ENCODE results near the gene LILRA6.
"Not testable (repeated sequence)": the region's sequence is repeated elsewhere in the genome, so short reads cannot be mapped to it uniquely, and the experiment has no call there.

LILRA6 gene

GRCh38 chr19:54206831-54207177 is 35.8 kb downstream of the LILRA6 start:
- DNase-seq = no peak

- no peak for DNase-seq
Measured at GRCh38 chr19:54206030-54206830, 36.4 kb downstream of the LILRA6 start.

- DNase-seq = no peak
Measured at GRCh38 chr19:54204767-54205468, 37.7 kb downstream of the LILRA6 start.

GRCh38 chr19:54203151-54203611 is 39.4 kb downstream of the LILRA6 start:
- no peak for DNase-seq

GRCh38 chr19:54201980-54202379 is 40.6 kb downstream of the LILRA6 start:
- no peak for DNase-seq

- DNase-seq = no peak
Measured at GRCh38 chr19:54201172-54201701, 41.4 kb downstream of the LILRA6 start.

- DNase-seq = no peak
Measured at GRCh38 chr19:54199401-54199800, 43.2 kb downstream of the LILRA6 start.

GRCh38 chr19:54197121-54197520 is 45.5 kb downstream of the LILRA6 start:
- no peak for DNase-seq

GRCh38 chr19:54196536-54196935 is 46.1 kb downstream of the LILRA6 start:
- DNase-seq = no peak

GRCh38 chr19:54194463-54194862 is 48.1 kb downstream of the LILRA6 start:
- DNase-seq = not testable (repeated sequence)

- DNase-seq = no peak
Measured at GRCh38 chr19:54193011-54193410, 49.6 kb downstream of the LILRA6 start.

GRCh38 chr19:54191811-54192453 is 50.7 kb downstream of the LILRA6 start:
- DNase-seq = no peak

GRCh38 chr19:54191011-54191810 is 51.4 kb downstream of the LILRA6 start, which contains the start of gene TSEN34:
Gene TSEN34 (plus strand): TSS chr19:54191308. CDS start chr19:54191365, 57 bp downstream.
- DNase-seq = peak; percentile 90

GRCh38 chr19:54190503-54191010 is 52.0 kb downstream of the LILRA6 start:
- DNase-seq = peak; percentile 100

- DNase-seq = peak; percentile 100
Measured at GRCh38 chr19:54189735-54190502, 52.7 kb downstream of the LILRA6 start.

- no peak for DNase-seq
Measured at GRCh38 chr19:54189145-54189734, 53.4 kb downstream of the LILRA6 start, which contains the start of gene MBOAT7. Gene MBOAT7 (minus strand): TSS chr19:54189580. CDS start chr19:54188508, 1,072 bp downstream.

GRCh38 chr19:54188215-54188871 is 54.2 kb downstream of the LILRA6 start:
- peak; percentile 74 for DNase-seq

GRCh38 chr19:54186934-54187381 is 55.6 kb downstream of the LILRA6 start:
- no peak for DNase-seq

Measured in activated CD4-positive, alpha-beta T cell treated with anti-CD3 and anti-CD28 coated beads, Interleukin-2, amount 50 U/mL, for 16 hours (primary cell).